Vagina (tissue), 2 donors: Measurements from ENCODE around the gene PPARGC1A. TPM values are rescaled to one million over a fixed set of nuclear protein-coding genes. Genes with fewer than 3 reads are reported as not detected.

Experiments
- DNase-seq, 2 donors: peaks; one replicate each; pipeline ENCODE4 v3.0.0-alpha.2; 2017; ENCODE audit errors: extremely low spot score in 2 of 2
- H3K27ac ChIP-seq: fragments of 200-600 bp; sonication (generic); one replicate; pipeline ENCODE4 v1.5.1; 2019
- H3K27me3 ChIP-seq: fragments of 200-600 bp; sonication (generic); one replicate; pipeline ENCODE4 v1.5.1; 2019
- H3K36me3 ChIP-seq, 2 donors: fragments of 200-600 bp; sonication (generic); one replicate each; pipeline ENCODE4 v1.5.1; 2017 to 2019
- H3K4me1 ChIP-seq: fragments of 200-600 bp; sonication (generic); one replicate; pipeline ENCODE4 v1.5.1; 2019
- H3K4me3 ChIP-seq, 2 donors: fragments of 200-600 bp; sonication (generic); 1 replicate in 1 of 2; 2 replicates in 1 of 2; pipeline ENCODE4 v1.5.1; 2016 to 2019
- H3K9me3 ChIP-seq: fragments of 200-600 bp; sonication (generic); one replicate; pipeline ENCODE4 v1.5.1; 2019
- CTCF ChIP-seq, 3 experiments: fragments of 450-650 bp in 2 of 3; fragments of 200-600 bp in 1 of 3; sonication (generic) in 1 of 3; IDR thresholded peaks; one replicate each; pipeline ENCODE4 v1.5.1; 2017 to 2019; ENCODE audit warnings: antibody characterized with exemption in 3 of 3, mild to moderate bottlenecking in 2 of 3, moderate library complexity in 2 of 3
- POLR2A ChIP-seq, 2 donors: fragments of 450-650 bp; IDR thresholded peaks; one replicate each; pipeline ENCODE4 v1.6.1; 2017; ENCODE audit warnings: antibody characterized with exemption in 2 of 2, mild to moderate bottlenecking in 2 of 2, moderate library complexity in 2 of 2
- POLR2AphosphoS5 ChIP-seq, 2 donors: sonication (generic); formaldehyde crosslinking; IDR thresholded peaks; one replicate each; pipeline ENCODE4 v1.9.0; 2017; ENCODE audit warnings: antibody characterized with exemption in 2 of 2, mild to moderate bottlenecking in 2 of 2, low read depth in 1 of 2; ENCODE audit not compliant: insufficient read depth in 1 of 2
- intact Hi-C: fragments of 100-400 bp; cut with DNase I; formaldehyde crosslinking; loops from one replicate; pipeline ENCODE4 v1.15.1; 2023
- total RNA-seq: library from RNA; depleted of rRNA; stranded (reverse); fragments of >200 nt; gene quantifications from one replicate; pipeline ENCODE4 v1.2.3, GENCODE V29; 2016

PPARGC1A gene
- total RNA-seq, 1 donor from 2014 or later: 1.2 TPM

GRCh38 chr4:23819041-23819511, 70.8 kb downstream of the PPARGC1A start:
- Histone ChIP-seq H3K27me3 (no peaks in the 10 kb centered on the region), H3K9me3 (no peaks in the 10 kb centered on the region), H3K4me1 (no peaks in the 10 kb centered on the region), H3K36me3 (no peaks in the 10 kb centered on the region), H3K4me3 (no peak overlapping the region), H3K27ac (no peak overlapping the region)
- intact Hi-C loops: no loop called here
- TF ChIP-seq CTCF (IDR thresholded peaks at IDR 0.05) (no peak), POLR2AphosphoS5 (IDR thresholded peaks at IDR 0.05; ENCODE audit: insufficient read depth in 1 of 2, low read depth in 1 of 2) (no peak), POLR2A (IDR thresholded peaks at IDR 0.05) (no peak)
- no peak for DNase-seq

DNA sequence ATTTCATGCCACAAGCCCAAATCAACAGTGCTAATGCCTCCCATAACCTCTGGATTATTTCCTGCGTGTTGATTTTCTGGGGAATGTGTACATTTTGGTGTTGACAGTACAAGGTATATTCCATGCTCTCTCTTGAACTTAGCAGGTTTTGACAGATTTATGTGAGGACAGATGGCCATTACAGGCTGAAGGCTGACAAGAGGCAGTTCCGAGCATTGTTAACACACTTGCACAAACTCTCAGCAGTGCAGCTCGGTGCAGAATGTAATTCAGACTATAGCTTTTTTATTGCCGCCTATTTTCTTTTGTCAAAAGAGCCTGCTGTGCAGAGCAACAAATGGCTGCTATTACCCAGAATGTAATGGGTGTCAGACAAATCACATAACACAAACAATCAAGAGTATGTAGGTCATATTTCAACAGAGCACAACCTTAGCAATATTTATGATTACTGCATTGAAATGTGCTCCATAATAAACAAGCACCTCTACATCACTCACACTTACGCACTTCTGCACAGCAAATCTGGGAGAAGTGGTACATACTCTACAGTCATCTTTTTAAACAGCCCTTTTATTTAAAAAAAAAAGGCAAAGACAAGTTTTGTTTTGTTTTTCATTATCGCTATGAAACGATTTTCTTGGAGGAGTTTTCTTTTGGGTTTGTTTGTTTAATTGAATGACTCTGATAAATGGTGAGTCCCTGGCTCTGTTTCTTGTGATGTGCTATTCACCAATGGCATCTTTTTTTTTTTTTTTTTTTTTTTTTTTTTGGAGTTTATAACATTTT, 71.6 kb downstream of the PPARGC1A start:
- H3K4me1 ChIP-seq: no peaks in the 10 kb centered on the region
- no peak for TF ChIP-seq POLR2A (IDR thresholded peaks at IDR 0.05)
- no peak for TF ChIP-seq CTCF (IDR thresholded peaks at IDR 0.05)
- TF ChIP-seq POLR2AphosphoS5 (IDR thresholded peaks at IDR 0.05; ENCODE audit: insufficient read depth in 1 of 2, low read depth in 1 of 2): no peak
- H3K9me3 ChIP-seq: no peaks in the 10 kb centered on the region
- DNase-seq: no peak
- H3K36me3 ChIP-seq: no peaks in the 10 kb centered on the region
- no peak overlapping the region for H3K4me3 ChIP-seq
- H3K27ac ChIP-seq: no peak overlapping the region
- intact Hi-C loops: no loop called here
- H3K27me3 ChIP-seq: no peaks in the 10 kb centered on the region

GRCh38 chr4:23814996-23815660, 74.7 kb downstream of the PPARGC1A start:
- intact Hi-C loops: no loop called here
- H3K27me3 ChIP-seq: no peaks in the 10 kb centered on the region

GRCh38 chr4:23814587-23814986, 75.3 kb downstream of the PPARGC1A start:
- no peak overlapping the region for H3K4me3 ChIP-seq
- H3K4me1 ChIP-seq: no peaks in the 10 kb centered on the region
- no peaks in the 10 kb centered on the region for H3K9me3 ChIP-seq
- DNase-seq: no peak
- intact Hi-C loops: no loop called here
- H3K27me3 ChIP-seq: no peaks in the 10 kb centered on the region
- no peak overlapping the region for H3K27ac ChIP-seq
- H3K36me3 ChIP-seq: no peaks in the 10 kb centered on the region
- no peak for TF ChIP-seq POLR2AphosphoS5 (IDR thresholded peaks at IDR 0.05; ENCODE audit: insufficient read depth in 1 of 2, low read depth in 1 of 2)
- TF ChIP-seq POLR2A (IDR thresholded peaks at IDR 0.05): no peak
- no peak for TF ChIP-seq CTCF (IDR thresholded peaks at IDR 0.05)

More at GRCh38 chr4:23814996-23815660, 74.7 kb downstream of the PPARGC1A start:
- TF ChIP-seq CTCF (IDR thresholded peaks at IDR 0.05) (no peak), POLR2A (IDR thresholded peaks at IDR 0.05) (no peak), POLR2AphosphoS5 (IDR thresholded peaks at IDR 0.05; ENCODE audit: insufficient read depth in 1 of 2, low read depth in 1 of 2) (no peak)
- Histone ChIP-seq H3K36me3 (no peaks in the 10 kb centered on the region), H3K4me1 (no peaks in the 10 kb centered on the region), H3K9me3 (no peaks in the 10 kb centered on the region), H3K4me3 (no peak overlapping the region), H3K27ac (no peak overlapping the region)
- no peak for DNase-seq

- no peak overlapping the region for H3K27ac ChIP-seq
- H3K9me3 ChIP-seq: no peaks in the 10 kb centered on the region
- no peak overlapping the region for H3K4me3 ChIP-seq
- H3K36me3 ChIP-seq: no peaks in the 10 kb centered on the region
- no peaks in the 10 kb centered on the region for H3K4me1 ChIP-seq
- intact Hi-C loops: no loop called here
- H3K27me3 ChIP-seq: no peaks in the 10 kb centered on the region
- no peak for DNase-seq
- TF ChIP-seq POLR2AphosphoS5 (IDR thresholded peaks at IDR 0.05; ENCODE audit: insufficient read depth in 1 of 2, low read depth in 1 of 2) (no peak), CTCF (IDR thresholded peaks at IDR 0.05) (no peak), POLR2A (IDR thresholded peaks at IDR 0.05) (no peak)
Observed at GRCh38 chr4:23811161-23811560, 78.7 kb downstream of the PPARGC1A start.
